HEK293 (cell line): ENCODE data around the gene GOLGA2.

Experiments
- GFI1B ChIP-seq: fragments of 450-650 bp; formaldehyde crosslinking; IDR thresholded peaks from 2 replicates; pipeline ENCODE4 v1.5.1; 2016; ENCODE audit warnings: missing biosample characterization, missing genetic modification characterization
- MZF1 ChIP-seq: fragments of 450-650 bp; formaldehyde crosslinking; IDR thresholded peaks from 2 replicates; pipeline ENCODE4 v1.5.1; 2017; ENCODE audit warnings: missing biosample characterization, missing genetic modification characterization, borderline replicate concordance
- SETDB1 ChIP-seq: IDR thresholded peaks from one replicate; pipeline ENCODE4 v1.6.1; 2017; ENCODE audit warnings: mild to moderate bottlenecking, low read length, moderate library complexity, mixed read lengths; ENCODE audit not compliant: insufficient read length
- YY2 ChIP-seq: fragments of 450-650 bp; formaldehyde crosslinking; IDR thresholded peaks from 2 replicates; pipeline ENCODE4 v1.5.1; 2016; ENCODE audit warnings: missing biosample characterization, missing genetic modification characterization
- ZBTB17 ChIP-seq: fragments of 450-650 bp; formaldehyde crosslinking; IDR thresholded peaks from 2 replicates; pipeline ENCODE4 v1.5.1; 2016; ENCODE audit warnings: missing biosample characterization, missing genetic modification characterization
- ZBTB48 ChIP-seq: fragments of 450-650 bp; formaldehyde crosslinking; IDR thresholded peaks from 2 replicates; pipeline ENCODE4 v1.5.1; 2016; ENCODE audit warnings: missing biosample characterization, missing genetic modification characterization
- ZBTB7A ChIP-seq: fragments of 450-650 bp; formaldehyde crosslinking; IDR thresholded peaks from 2 replicates; pipeline ENCODE4 v1.5.1; 2016; ENCODE audit warnings: low read depth, missing biosample characterization, missing genetic modification characterization
- ZFP69B ChIP-seq: fragments of 450-650 bp; formaldehyde crosslinking; IDR thresholded peaks from 2 replicates; pipeline ENCODE4 v1.5.1; 2016; ENCODE audit warnings: missing biosample characterization, missing genetic modification characterization
- ZNF112 ChIP-seq: fragments of 450-650 bp; formaldehyde crosslinking; IDR thresholded peaks from 2 replicates; pipeline ENCODE4 v1.5.0; 2017; ENCODE audit warnings: missing biosample characterization, missing genetic modification characterization
- ZNF148 ChIP-seq: fragments of 450-650 bp; formaldehyde crosslinking; IDR thresholded peaks from 2 replicates; pipeline ENCODE4 v1.5.0; 2017; ENCODE audit warnings: missing biosample characterization, missing genetic modification characterization, borderline replicate concordance
- ZNF26 ChIP-seq: fragments of 450-650 bp; formaldehyde crosslinking; IDR thresholded peaks from 2 replicates; pipeline ENCODE4 v1.5.1; 2016; ENCODE audit warnings: missing biosample characterization, missing genetic modification characterization
- ZNF266 ChIP-seq: fragments of 450-650 bp; formaldehyde crosslinking; IDR thresholded peaks from 2 replicates; pipeline ENCODE4 v1.5.1; 2016; ENCODE audit warnings: missing biosample characterization, missing genetic modification characterization, low read depth
- ZNF335 ChIP-seq: fragments of 450-650 bp; formaldehyde crosslinking; conservative IDR thresholded peaks from 2 replicates; pipeline ENCODE4 v1.5.1; 2016; ENCODE audit warnings: missing biosample characterization, missing genetic modification characterization
- ZNF341 ChIP-seq: fragments of 450-650 bp; formaldehyde crosslinking; IDR thresholded peaks from 2 replicates; pipeline ENCODE4; 2016; ENCODE audit warnings: low read depth, missing biosample characterization, missing genetic modification characterization
- ZNF37A ChIP-seq: fragments of 450-650 bp; IDR thresholded peaks from 2 replicates; pipeline ENCODE4 v1.5.1; 2018; ENCODE audit warnings: missing biosample characterization, missing genetic modification characterization
- ZNF530 ChIP-seq: fragments of 450-650 bp; formaldehyde crosslinking; IDR thresholded peaks from 2 replicates; pipeline ENCODE4 v1.5.1; 2016; ENCODE audit warnings: low read depth, missing biosample characterization, missing genetic modification characterization
- ZNF555 ChIP-seq: fragments of 450-650 bp; formaldehyde crosslinking; conservative IDR thresholded peaks from 2 replicates; pipeline ENCODE4 v1.5.1; 2017; ENCODE audit warnings: missing biosample characterization, mild to moderate bottlenecking, missing genetic modification characterization, inconsistent platforms
- ZNF654 ChIP-seq: fragments of 450-650 bp; formaldehyde crosslinking; IDR thresholded peaks from 2 replicates; pipeline ENCODE4 v1.5.1; 2016; ENCODE audit warnings: low read depth, missing biosample characterization, missing genetic modification characterization
- ZNF692 ChIP-seq: fragments of 450-650 bp; formaldehyde crosslinking; IDR thresholded peaks from 2 replicates; pipeline ENCODE4 v1.5.1; 2016; ENCODE audit warnings: missing biosample characterization, missing genetic modification characterization
- TF ChIP-seq, protein P1 (sequence below): fragments of 450-650 bp; formaldehyde crosslinking; IDR thresholded peaks from 2 replicates; pipeline ENCODE4 v1.5.1; 2016; ENCODE audit warnings: missing biosample characterization, missing genetic modification characterization
- TF ChIP-seq, protein P2 (sequence below): fragments of 450-650 bp; formaldehyde crosslinking; IDR thresholded peaks from 2 replicates; pipeline ENCODE4 v1.5.1; 2016; ENCODE audit warnings: missing biosample characterization, missing genetic modification characterization
- TF ChIP-seq, protein P3 (sequence below): fragments of 450-650 bp; formaldehyde crosslinking; IDR thresholded peaks from 2 replicates; pipeline ENCODE4 v1.5.1; 2017; ENCODE audit warnings: missing biosample characterization, missing genetic modification characterization

Gene GOLGA2

GRCh38 chr9:128276574-128277270 lies 915 bp upstream of the GOLGA2 start (continued):
- peak; percentile 48; the same call in 1 of the 2 replicates for TF ChIP-seq ZNF335
- TF ChIP-seq ZBTB7A (tag by site-specific recombination) = no peak
- TF ChIP-seq ZNF37A (tag by site-specific recombination) = no peak
- no peak for TF ChIP-seq ZNF530 (tag by site-specific recombination)
- TF ChIP-seq, protein P1, sequence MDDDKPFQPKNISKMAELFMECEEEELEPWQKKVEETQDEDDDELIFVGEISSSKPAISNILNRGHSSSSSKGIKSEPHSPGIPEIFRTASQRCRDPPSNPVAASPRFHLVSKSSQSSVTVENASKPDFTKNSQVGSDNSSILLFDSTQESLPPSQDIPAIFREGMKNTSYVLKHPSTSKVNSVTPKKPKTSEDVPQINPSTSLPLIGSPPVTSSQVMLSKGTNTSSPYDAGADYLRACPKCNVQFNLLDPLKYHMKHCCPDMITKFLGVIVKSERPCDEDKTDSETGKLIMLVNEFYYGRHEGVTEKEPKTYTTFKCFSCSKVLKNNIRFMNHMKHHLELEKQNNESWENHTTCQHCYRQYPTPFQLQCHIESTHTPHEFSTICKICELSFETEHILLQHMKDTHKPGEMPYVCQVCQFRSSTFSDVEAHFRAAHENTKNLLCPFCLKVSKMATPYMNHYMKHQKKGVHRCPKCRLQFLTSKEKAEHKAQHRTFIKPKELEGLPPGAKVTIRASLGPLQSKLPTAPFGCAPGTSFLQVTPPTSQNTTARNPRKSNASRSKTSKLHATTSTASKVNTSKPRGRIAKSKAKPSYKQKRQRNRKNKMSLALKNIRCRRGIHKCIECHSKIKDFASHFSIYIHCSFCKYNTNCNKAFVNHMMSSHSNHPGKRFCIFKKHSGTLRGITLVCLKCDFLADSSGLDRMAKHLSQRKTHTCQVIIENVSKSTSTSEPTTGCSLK = no peak
- no peak for TF ChIP-seq ZNF654 (tag by site-specific recombination)
- no peak for TF ChIP-seq ZNF26 (tag by site-specific recombination)
- 0 out of 2 replicates have a peak, but pooled peaks have one; percentile 38 for TF ChIP-seq ZBTB48 (tag by site-specific recombination)
- TF ChIP-seq ZNF692 = peak; percentile 63; the same call in 1 of the 2 replicates
- TF ChIP-seq ZNF148 (tag by site-specific recombination) = no peak
- TF ChIP-seq ZFP69B (tag by site-specific recombination) = peak; percentile 51; the same call in 1 of the 2 replicates
- TF ChIP-seq MZF1 (tag by site-specific recombination) = peak; percentile 56; the same call in 1 of the 2 replicates
- TF ChIP-seq ZNF112 = no peak
- TF ChIP-seq, protein P2, sequence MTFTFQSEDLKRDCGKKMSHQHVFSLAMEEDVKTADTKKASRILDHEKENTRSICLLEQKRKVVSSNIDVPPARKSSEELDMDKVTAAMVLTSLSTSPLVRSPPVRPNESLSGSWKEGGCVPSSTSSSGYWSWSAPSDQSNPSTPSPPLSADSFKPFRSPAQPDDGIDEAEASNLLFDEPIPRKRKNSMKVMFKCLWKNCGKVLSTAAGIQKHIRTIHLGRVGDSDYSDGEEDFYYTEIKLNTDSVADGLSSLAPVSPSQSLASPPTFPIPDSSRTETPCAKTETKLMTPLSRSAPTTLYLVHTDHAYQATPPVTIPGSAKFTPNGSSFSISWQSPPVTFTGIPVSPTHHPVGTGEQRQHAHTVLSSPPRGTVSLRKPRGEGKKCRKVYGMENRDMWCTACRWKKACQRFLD = no peak
- no peak for TF ChIP-seq ZNF266
- 0 out of 2 replicates have a peak, but pooled peaks have one; percentile 12 for TF ChIP-seq ZBTB17 (tag by site-specific recombination)
- no peak for TF ChIP-seq ZNF555 (tag by site-specific recombination)
- TF ChIP-seq ZNF341 (tag by site-specific recombination) = peak; percentile 97
- TF ChIP-seq YY2 (tag by site-specific recombination) = no peak
- no peak for TF ChIP-seq SETDB1
- TF ChIP-seq, protein P3, sequence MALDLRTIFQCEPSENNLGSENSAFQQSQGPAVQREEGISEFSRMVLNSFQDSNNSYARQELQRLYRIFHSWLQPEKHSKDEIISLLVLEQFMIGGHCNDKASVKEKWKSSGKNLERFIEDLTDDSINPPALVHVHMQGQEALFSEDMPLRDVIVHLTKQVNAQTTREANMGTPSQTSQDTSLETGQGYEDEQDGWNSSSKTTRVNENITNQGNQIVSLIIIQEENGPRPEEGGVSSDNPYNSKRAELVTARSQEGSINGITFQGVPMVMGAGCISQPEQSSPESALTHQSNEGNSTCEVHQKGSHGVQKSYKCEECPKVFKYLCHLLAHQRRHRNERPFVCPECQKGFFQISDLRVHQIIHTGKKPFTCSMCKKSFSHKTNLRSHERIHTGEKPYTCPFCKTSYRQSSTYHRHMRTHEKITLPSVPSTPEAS (tag by site-specific recombination) = no peak
- TF ChIP-seq GFI1B (tag by site-specific recombination) = no peak
